ENCODE results near the gene CCDC50.

The CCDC50 gene

DNA sequence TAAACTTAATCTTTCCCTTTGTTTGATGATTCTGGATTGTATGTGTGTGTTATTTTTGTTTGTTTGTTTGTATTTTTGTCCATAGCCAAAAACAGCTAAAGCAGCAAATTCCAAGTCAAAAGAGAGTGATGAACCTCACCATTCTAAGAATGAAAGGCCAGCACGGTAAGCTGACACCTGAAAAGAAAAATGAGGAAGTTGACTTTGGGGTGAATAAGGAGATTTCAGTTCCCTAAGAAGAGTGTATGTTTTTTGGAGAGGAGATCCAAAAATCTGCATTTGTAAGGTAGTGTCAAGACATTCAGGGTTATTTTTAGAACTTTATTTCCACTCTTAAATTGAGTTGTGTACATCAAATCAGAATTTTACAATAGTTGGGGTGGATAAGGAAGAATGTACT lies 53.5 kb downstream of the CCDC50 start:
- no peaks in the 10 kb centered on the region for H3K27me3 ChIP-seq (ENCODE audit: insufficient read depth, low read length, poor library complexity, severe bottlenecking)
- H3K9me2 ChIP-seq (replicated peaks; ENCODE audit: low read depth, low read length), result no peaks in the 10 kb centered on the region
- H3K79me2 ChIP-seq (ENCODE audit: insufficient read depth, low read length), result no peaks in the 10 kb centered on the region
- no peaks in the 10 kb centered on the region for H3F3A ChIP-seq (ENCODE audit: low read depth)
- no peaks in the 10 kb centered on the region for H3K36me3 ChIP-seq (ENCODE audit: insufficient read depth, low read length)
- no peak overlapping the region for H3K4me3 ChIP-seq (ENCODE audit: low read length, poor library complexity, severe bottlenecking)
- TF ChIP-seq, protein P1, sequence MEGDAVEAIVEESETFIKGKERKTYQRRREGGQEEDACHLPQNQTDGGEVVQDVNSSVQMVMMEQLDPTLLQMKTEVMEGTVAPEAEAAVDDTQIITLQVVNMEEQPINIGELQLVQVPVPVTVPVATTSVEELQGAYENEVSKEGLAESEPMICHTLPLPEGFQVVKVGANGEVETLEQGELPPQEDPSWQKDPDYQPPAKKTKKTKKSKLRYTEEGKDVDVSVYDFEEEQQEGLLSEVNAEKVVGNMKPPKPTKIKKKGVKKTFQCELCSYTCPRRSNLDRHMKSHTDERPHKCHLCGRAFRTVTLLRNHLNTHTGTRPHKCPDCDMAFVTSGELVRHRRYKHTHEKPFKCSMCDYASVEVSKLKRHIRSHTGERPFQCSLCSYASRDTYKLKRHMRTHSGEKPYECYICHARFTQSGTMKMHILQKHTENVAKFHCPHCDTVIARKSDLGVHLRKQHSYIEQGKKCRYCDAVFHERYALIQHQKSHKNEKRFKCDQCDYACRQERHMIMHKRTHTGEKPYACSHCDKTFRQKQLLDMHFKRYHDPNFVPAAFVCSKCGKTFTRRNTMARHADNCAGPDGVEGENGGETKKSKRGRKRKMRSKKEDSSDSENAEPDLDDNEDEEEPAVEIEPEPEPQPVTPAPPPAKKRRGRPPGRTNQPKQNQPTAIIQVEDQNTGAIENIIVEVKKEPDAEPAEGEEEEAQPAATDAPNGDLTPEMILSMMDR (conservative IDR thresholded peaks at IDR 0.05; ENCODE audit: low read length), result no peak
- no peak for TF ChIP-seq EZH2phosphoT487 (IDR thresholded peaks at IDR 0.05; ENCODE audit: borderline replicate concordance)
- H2AFZ ChIP-seq (ENCODE audit: low read length), result no peak overlapping the region
- no peaks in the 10 kb centered on the region for H4K20me1 ChIP-seq (ENCODE audit: insufficient read depth, low read length, poor library complexity, severe bottlenecking)
- H3K4me1 ChIP-seq (ENCODE audit: insufficient read depth, low read length, poor library complexity, severe bottlenecking), result no peaks in the 10 kb centered on the region
- no peak overlapping the region for H3K9ac ChIP-seq (ENCODE audit: low read depth, low read length, poor library complexity, severe bottlenecking)
- H3K9me3 ChIP-seq (ENCODE audit: insufficient read depth, low read depth, low read length), result no peaks in the 10 kb centered on the region
- H3K4me2 ChIP-seq (ENCODE audit: low read depth, low read length, poor library complexity, severe bottlenecking), result no peak overlapping the region

DNA sequence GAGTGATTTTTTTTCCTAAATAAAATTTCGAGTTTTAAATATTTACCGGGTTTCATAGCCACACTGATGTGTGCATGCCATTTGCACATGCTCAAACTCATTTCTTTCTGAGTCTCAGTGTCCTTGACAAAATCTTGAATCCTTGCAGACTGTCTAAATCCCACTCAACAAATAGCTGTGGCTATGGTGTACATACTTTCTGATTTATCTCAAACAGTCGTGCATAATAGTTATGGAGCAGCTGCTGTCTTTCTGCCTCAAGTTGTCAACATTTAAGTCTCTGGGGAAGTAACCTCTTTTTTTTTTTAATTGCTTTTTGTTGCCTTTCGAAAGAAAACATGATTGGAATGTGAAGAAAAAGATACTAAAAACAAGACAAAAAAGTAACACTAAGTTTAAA lies 53.9 kb downstream of the CCDC50 start:
- no peak overlapping the region for H3K4me3 ChIP-seq (ENCODE audit: low read length, poor library complexity, severe bottlenecking)
- no peaks in the 10 kb centered on the region for H3K79me2 ChIP-seq (ENCODE audit: insufficient read depth, low read length)
- H3K27me3 ChIP-seq (ENCODE audit: insufficient read depth, low read length, poor library complexity, severe bottlenecking), result no peaks in the 10 kb centered on the region
- H3K9ac ChIP-seq (ENCODE audit: low read depth, low read length, poor library complexity, severe bottlenecking), result no peak overlapping the region
- H3K9me3 ChIP-seq (ENCODE audit: insufficient read depth, low read depth, low read length), result no peaks in the 10 kb centered on the region
- no peaks in the 10 kb centered on the region for H3K4me1 ChIP-seq (ENCODE audit: insufficient read depth, low read length, poor library complexity, severe bottlenecking)
- no peaks in the 10 kb centered on the region for H3K36me3 ChIP-seq (ENCODE audit: insufficient read depth, low read length)
- H3F3A ChIP-seq (ENCODE audit: low read depth), result no peaks in the 10 kb centered on the region
- no peak for TF ChIP-seq EZH2phosphoT487 (IDR thresholded peaks at IDR 0.05; ENCODE audit: borderline replicate concordance)
- TF ChIP-seq, protein P1 (conservative IDR thresholded peaks at IDR 0.05; ENCODE audit: low read length), result no peak
- no peak overlapping the region for H3K4me2 ChIP-seq (ENCODE audit: low read depth, low read length, poor library complexity, severe bottlenecking)
- no peaks in the 10 kb centered on the region for H3K9me2 ChIP-seq (replicated peaks; ENCODE audit: low read depth, low read length)
- no peak overlapping the region for H2AFZ ChIP-seq (ENCODE audit: low read length)
- H4K20me1 ChIP-seq (ENCODE audit: insufficient read depth, low read length, poor library complexity, severe bottlenecking), result no peaks in the 10 kb centered on the region

GRCh38 chr3:191385101-191385500 lies 55.9 kb downstream of the CCDC50 start:
- Histone ChIP-seq H4K20me1 (ENCODE audit: insufficient read depth, low read length, poor library complexity, severe bottlenecking) (no peaks in the 10 kb centered on the region), H3K79me2 (ENCODE audit: insufficient read depth, low read length) (no peaks in the 10 kb centered on the region), H3K36me3 (ENCODE audit: insufficient read depth, low read length) (no peaks in the 10 kb centered on the region), H3K9me3 (ENCODE audit: insufficient read depth, low read depth, low read length) (no peaks in the 10 kb centered on the region), H3K4me1 (ENCODE audit: insufficient read depth, low read length, poor library complexity, severe bottlenecking) (no peaks in the 10 kb centered on the region), H3K27me3 (ENCODE audit: insufficient read depth, low read length, poor library complexity, severe bottlenecking) (no peaks in the 10 kb centered on the region), H2AFZ (ENCODE audit: low read length) (no peak overlapping the region), H3F3A (ENCODE audit: low read depth) (no peaks in the 10 kb centered on the region), H3K4me3 (ENCODE audit: low read length, poor library complexity, severe bottlenecking) (no peak overlapping the region), H3K9me2 (replicated peaks; ENCODE audit: low read depth, low read length) (no peaks in the 10 kb centered on the region), H3K4me2 (ENCODE audit: low read depth, low read length, poor library complexity, severe bottlenecking) (no peak overlapping the region), H3K9ac (ENCODE audit: low read depth, low read length, poor library complexity, severe bottlenecking) (no peak overlapping the region)
- no peak for TF ChIP-seq EZH2phosphoT487 (IDR thresholded peaks at IDR 0.05; ENCODE audit: borderline replicate concordance)
- TF ChIP-seq, protein P1 (conservative IDR thresholded peaks at IDR 0.05; ENCODE audit: low read length), result no peak

Data from Loucy (cell line).